HCT116 (cell line): ENCODE data around the gene OSBPL8.

Experiments
- CEBPB ChIP-seq: IDR thresholded peaks from 2 replicates; pipeline ENCODE4 v1.6.1; 2012; ENCODE audit warnings: low read depth
- CTCF ChIP-seq, 3 experiments: fragments of 200-600 bp in 1 of 3; sonication (generic) in 1 of 3; IDR thresholded peaks in 2 of 3; conservative IDR thresholded peaks in 1 of 3; 2 replicates each; pipeline ENCODE4 v1.5.1; 2012 to 2017; ENCODE audit warnings: low read depth in 2 of 3, low read length in 2 of 3, antibody characterized with exemption in 1 of 3, borderline replicate concordance in 1 of 3, control low read depth in 1 of 3, mild to moderate bottlenecking in 1 of 3, mixed read lengths in 1 of 3, mixed run types in 1 of 3, moderate library complexity in 1 of 3; ENCODE audit not compliant: insufficient read depth in 1 of 3
- EZH2 ChIP-seq: fragments of 200-600 bp; sonication (generic); IDR thresholded peaks from 2 replicates; pipeline ENCODE4 v1.6.1; 2017; ENCODE audit warnings: antibody characterized with exemption, mixed run types
- JUND ChIP-seq: IDR thresholded peaks from 2 replicates; pipeline ENCODE4 v1.6.1; 2012
- POLR2A ChIP-seq: IDR thresholded peaks from 2 replicates; pipeline ENCODE4 v1.7.0; 2011; ENCODE audit warnings: borderline replicate concordance; ENCODE audit not compliant: insufficient read depth, insufficient read length; ENCODE audit errors: extremely low read depth
- RAD21 ChIP-seq: IDR thresholded peaks from 2 replicates; pipeline ENCODE4 v1.6.1; 2012; ENCODE audit warnings: low read depth, mild to moderate bottlenecking
- YY1 ChIP-seq: IDR thresholded peaks from 2 replicates; pipeline ENCODE4 v1.6.1; 2011; ENCODE audit warnings: low read length, low read depth, moderate library complexity, mild to moderate bottlenecking; ENCODE audit not compliant: insufficient replicate concordance; ENCODE audit errors: extremely low read depth

GRCh38 chr12:76480796-76481195 is 78.8 kb downstream of the OSBPL8 start:
- TF ChIP-seq CTCF (IDR thresholded peaks at IDR 0.05 in 2 of 3, conservative IDR thresholded peaks at IDR 0.05 in 1 of 3; ENCODE audit: borderline replicate concordance in 1 of 3, insufficient read depth in 1 of 3, low read depth in 2 of 3, low read length in 2 of 3), result no peak
- no peak for TF ChIP-seq YY1
- TF ChIP-seq RAD21, result no peak
- no peak for TF ChIP-seq POLR2A
- no peak for TF ChIP-seq CEBPB
- no peak for TF ChIP-seq EZH2
- TF ChIP-seq JUND, result no peak
